ENCODE measurements around the gene SAPCD2.

DNA sequence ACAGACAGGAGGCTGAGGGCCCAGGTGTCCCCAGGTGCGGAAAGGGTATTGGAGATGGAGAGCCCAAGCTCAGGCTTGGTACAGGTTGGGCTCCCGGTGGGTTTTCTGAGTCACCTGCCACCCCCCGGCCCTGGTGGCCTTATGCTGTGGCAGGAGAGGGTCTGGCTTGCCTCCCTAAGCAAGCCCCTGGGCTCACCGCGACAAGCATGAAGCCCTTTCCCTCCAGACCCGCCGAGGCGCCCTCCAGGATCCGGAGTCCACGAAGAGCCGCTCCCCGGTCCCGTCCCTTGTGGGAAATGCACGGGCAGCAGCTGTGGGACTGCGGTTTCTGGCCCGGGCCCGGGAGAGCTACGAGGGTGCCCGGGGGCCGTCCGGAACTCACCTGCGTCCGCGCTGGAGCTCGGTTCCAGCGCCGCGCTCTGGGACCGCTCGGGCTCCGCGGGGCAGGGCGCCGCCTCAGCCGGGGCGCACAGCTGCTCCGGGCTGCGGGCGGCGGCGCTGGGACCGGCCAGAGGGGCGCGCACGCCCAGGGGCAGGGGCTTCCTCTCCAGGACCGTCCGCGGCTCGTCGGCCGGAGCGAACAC is 757 bp downstream of the SAPCD2 start:
- TF ChIP-seq SP1 (IDR thresholded peaks at IDR 0.05): no peak
- TF ChIP-seq SUZ12 (IDR thresholded peaks at IDR 0.05): no peak
- no peak for TF ChIP-seq ZNF384 (IDR thresholded peaks at IDR 0.05)
